GM21447 (cell line): Measurements from ENCODE around the gene BICRA.
"Not testable (repeated sequence)": the region's sequence is repeated elsewhere in the genome, so short reads cannot be mapped to it uniquely, and the experiment has no call there.

Source experiments
- ATAC-seq: cut with Tn5 transposase; IDR thresholded peaks from one replicate; pipeline ENCODE4 v1.9.1; 2021; ENCODE audit not compliant: unreplicated experiment

Gene BICRA

GRCh38 chr19:47740866-47741519, 132.1 kb downstream of the BICRA start:
- no peak for ATAC-seq

GRCh38 chr19:47741544-47742140, 132.7 kb downstream of the BICRA start:
- ATAC-seq, result no peak

DNA sequence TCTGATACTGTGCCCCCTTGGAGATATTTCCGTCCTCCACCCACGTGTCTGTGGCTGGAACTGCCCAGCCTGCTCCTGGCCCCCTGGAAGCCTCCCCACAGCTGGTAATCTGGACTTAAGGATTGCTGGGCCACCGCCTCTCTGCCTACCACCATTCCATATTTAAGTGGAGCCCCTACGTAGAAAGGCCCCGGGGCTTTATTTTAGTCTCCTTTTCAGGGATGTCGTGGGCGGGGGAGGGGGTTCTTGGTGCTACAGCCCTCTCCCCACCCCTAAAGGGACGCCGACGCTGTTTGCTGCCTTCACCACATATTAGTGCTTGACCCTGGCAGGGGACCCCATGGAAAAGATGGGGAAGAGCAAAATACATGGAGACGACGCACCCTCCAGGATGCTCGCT, 133.7 kb downstream of the BICRA start:
- no peak for ATAC-seq

DNA sequence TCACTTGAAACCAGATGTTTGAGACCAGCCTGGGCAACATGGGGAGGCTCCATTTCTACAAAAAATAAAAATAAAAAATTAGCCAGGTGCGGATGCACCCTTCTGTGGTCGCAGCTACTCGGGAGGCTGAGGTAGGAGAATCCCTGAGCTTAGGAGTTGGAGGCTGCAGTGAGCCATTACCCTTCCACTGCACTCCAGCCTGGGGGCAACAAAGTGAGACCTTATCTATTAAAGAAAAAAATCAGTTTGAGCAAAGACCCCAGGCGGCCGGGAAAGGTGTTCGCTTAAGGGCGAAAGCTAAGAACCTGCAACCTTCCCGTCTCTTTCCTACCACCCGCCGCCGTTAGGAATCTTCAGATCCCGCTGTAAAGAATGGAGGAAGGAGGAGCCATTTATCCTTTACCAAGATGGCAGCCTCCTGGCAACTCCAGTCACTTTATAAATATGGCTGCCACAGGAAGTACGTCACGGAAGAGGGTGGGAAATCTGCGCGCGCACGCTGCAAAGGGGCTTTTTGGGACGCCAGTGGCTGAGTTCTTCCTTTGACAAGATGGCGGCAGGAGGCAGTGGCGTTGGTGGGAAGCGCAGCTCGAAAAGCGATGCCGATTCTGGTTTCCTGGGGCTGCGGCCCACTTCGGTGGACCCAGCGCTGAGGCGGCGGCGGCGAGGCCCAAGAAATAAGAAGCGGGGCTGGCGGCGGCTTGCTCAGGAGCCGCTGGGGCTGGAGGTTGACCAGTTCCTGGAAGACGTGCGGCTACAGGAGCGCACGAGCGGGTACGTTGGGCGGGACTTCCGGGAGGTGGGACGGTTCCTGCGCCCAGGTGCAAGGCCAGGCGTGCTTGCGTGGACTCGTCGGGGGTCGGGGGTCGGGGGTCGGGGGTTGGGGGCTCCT, 136.3 kb downstream of the BICRA start, which contains the start of gene NOP53:
Gene NOP53 (plus strand): TSS at position 537 of the 892 bp plus-strand sequence. CDS start 14 bp downstream, at position 551.
- peak; percentile 73 for ATAC-seq

DNA sequence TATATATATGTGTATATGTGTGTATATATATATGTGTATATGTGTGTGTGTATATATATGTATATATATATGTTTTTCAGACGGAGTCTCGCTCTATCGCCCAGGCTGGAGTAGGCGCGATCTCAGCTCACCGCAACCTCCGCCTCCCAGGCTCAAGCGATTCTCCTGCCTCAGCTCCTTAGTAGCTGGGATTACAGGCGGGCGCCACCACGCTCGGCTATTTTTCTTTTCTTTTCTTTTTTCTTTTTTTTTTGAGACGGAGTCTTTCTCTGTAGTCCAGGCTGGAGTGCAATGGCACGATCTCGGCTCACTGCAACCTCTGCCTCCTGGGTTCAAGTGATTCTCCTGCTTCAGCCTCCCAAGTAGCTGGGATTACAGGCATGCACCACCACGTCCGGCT, 137.2 kb downstream of the BICRA start:
- not testable (repeated sequence) for ATAC-seq

- ATAC-seq, result no peak
Observed at GRCh38 chr19:47749326-47749725, 140.4 kb downstream of the BICRA start.

DNA sequence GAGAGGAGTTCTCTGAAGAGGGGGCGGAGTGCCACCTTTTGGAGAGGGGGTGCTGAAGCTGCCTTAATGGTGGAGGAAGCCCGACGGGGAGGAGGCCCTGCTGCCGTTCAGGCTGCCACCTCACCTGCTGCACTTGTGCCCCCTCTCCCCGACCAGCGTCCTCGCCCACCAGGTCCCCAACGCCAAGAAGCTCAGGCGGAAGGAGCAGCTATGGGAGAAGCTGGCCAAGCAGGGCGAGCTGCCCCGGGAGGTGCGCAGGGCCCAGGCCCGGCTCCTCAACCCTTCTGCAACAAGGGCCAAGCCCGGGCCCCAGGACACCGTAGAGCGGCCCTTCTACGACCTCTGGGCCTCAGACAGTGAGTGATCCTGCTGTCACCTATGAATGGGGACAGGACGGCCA, 141.8 kb downstream of the BICRA start:
- no peak for ATAC-seq

GRCh38 chr19:47752440-47753211, 143.7 kb downstream of the BICRA start:
- ATAC-seq, result no peak
